HEK293 (cell line): Measurements from ENCODE around the gene KCNJ15.
A peak's percentile ranks its signal among the peaks of the same experiment; 100 is the strongest.

Experiments used
- FEZF1 ChIP-seq: fragments of 450-650 bp; formaldehyde crosslinking; IDR thresholded peaks from 2 replicates; pipeline ENCODE4 v1.5.1; 2016; ENCODE audit warnings: missing biosample characterization, missing genetic modification characterization
- GLIS1 ChIP-seq: fragments of 450-650 bp; formaldehyde crosslinking; IDR thresholded peaks from 2 replicates; pipeline ENCODE4 v1.5.1; 2016; ENCODE audit warnings: missing biosample characterization, missing genetic modification characterization
- HOXA7 ChIP-seq: sonication (generic); formaldehyde crosslinking; IDR thresholded peaks from 2 replicates; pipeline ENCODE4 v1.8.1; 2022; ENCODE audit warnings: missing genetic modification reagents, borderline replicate concordance
- MZF1 ChIP-seq: fragments of 450-650 bp; formaldehyde crosslinking; IDR thresholded peaks from 2 replicates; pipeline ENCODE4 v1.5.1; 2017; ENCODE audit warnings: missing biosample characterization, missing genetic modification characterization, borderline replicate concordance
- SCRT1 ChIP-seq: fragments of 450-650 bp; formaldehyde crosslinking; IDR thresholded peaks from 2 replicates; pipeline ENCODE4 v1.5.1; 2016; ENCODE audit warnings: missing biosample characterization, missing genetic modification characterization, borderline replicate concordance
- WT1 ChIP-seq: fragments of 450-650 bp; formaldehyde crosslinking; IDR thresholded peaks from 2 replicates; pipeline ENCODE4 v1.5.1; 2016; ENCODE audit warnings: missing biosample characterization, missing genetic modification characterization
- ZBTB21 ChIP-seq: fragments of 450-650 bp; formaldehyde crosslinking; IDR thresholded peaks from 2 replicates; pipeline ENCODE4 v1.5.1; 2017; ENCODE audit warnings: missing biosample characterization, missing genetic modification characterization
- ZBTB7A ChIP-seq: fragments of 450-650 bp; formaldehyde crosslinking; IDR thresholded peaks from 2 replicates; pipeline ENCODE4 v1.5.1; 2016; ENCODE audit warnings: low read depth, missing biosample characterization, missing genetic modification characterization
- ZFP69B ChIP-seq: fragments of 450-650 bp; formaldehyde crosslinking; IDR thresholded peaks from 2 replicates; pipeline ENCODE4 v1.5.1; 2016; ENCODE audit warnings: missing biosample characterization, missing genetic modification characterization
- ZIC2 ChIP-seq: fragments of 450-650 bp; formaldehyde crosslinking; IDR thresholded peaks from 2 replicates; pipeline ENCODE4 v1.5.1; 2016; ENCODE audit warnings: missing biosample characterization, missing genetic modification characterization
- ZNF155 ChIP-seq: fragments of 450-650 bp; formaldehyde crosslinking; IDR thresholded peaks from 2 replicates; pipeline ENCODE4 v1.5.1; 2016; ENCODE audit warnings: missing biosample characterization, missing genetic modification characterization
- ZNF266 ChIP-seq: fragments of 450-650 bp; formaldehyde crosslinking; IDR thresholded peaks from 2 replicates; pipeline ENCODE4 v1.5.1; 2016; ENCODE audit warnings: missing biosample characterization, missing genetic modification characterization, low read depth
- ZNF416 ChIP-seq: fragments of 450-650 bp; formaldehyde crosslinking; IDR thresholded peaks from 2 replicates; pipeline ENCODE4 v1.5.1; 2016; ENCODE audit warnings: missing biosample characterization, missing genetic modification characterization
- ZNF426 ChIP-seq: fragments of 450-650 bp; formaldehyde crosslinking; IDR thresholded peaks from 2 replicates; pipeline ENCODE4 v1.5.1; 2017; ENCODE audit warnings: missing biosample characterization, missing genetic modification characterization, mild to moderate bottlenecking, inconsistent platforms, moderate library complexity
- ZNF530 ChIP-seq: fragments of 450-650 bp; formaldehyde crosslinking; IDR thresholded peaks from 2 replicates; pipeline ENCODE4 v1.5.1; 2016; ENCODE audit warnings: low read depth, missing biosample characterization, missing genetic modification characterization
- ZNF560 ChIP-seq: fragments of 450-650 bp; formaldehyde crosslinking; IDR thresholded peaks from 2 replicates; pipeline ENCODE4 v1.5.1; 2017; ENCODE audit warnings: missing biosample characterization, missing genetic modification characterization, borderline replicate concordance
- ZNF561 ChIP-seq: fragments of 450-650 bp; IDR thresholded peaks from 2 replicates; pipeline ENCODE4 v1.5.1; 2018; ENCODE audit warnings: missing biosample characterization, missing genetic modification characterization, borderline replicate concordance
- ZNF660 ChIP-seq: fragments of 450-650 bp; IDR thresholded peaks from 2 replicates; pipeline ENCODE4 v1.5.1; 2018; ENCODE audit warnings: missing biosample characterization, mild to moderate bottlenecking, missing genetic modification characterization
- ZNF837 ChIP-seq: fragments of 450-650 bp; formaldehyde crosslinking; IDR thresholded peaks from 2 replicates; pipeline ENCODE4 v1.5.1; 2016; ENCODE audit warnings: missing biosample characterization, missing genetic modification characterization
- TF ChIP-seq, protein P1 (sequence below): fragments of 450-650 bp; formaldehyde crosslinking; conservative IDR thresholded peaks from 2 replicates; pipeline ENCODE4 v1.5.1; 2016; ENCODE audit warnings: low read depth, missing biosample characterization, missing genetic modification characterization
- TF ChIP-seq, protein P2 (sequence below): fragments of 450-650 bp; formaldehyde crosslinking; IDR thresholded peaks from 2 replicates; pipeline ENCODE4 v1.5.1; 2016; ENCODE audit warnings: missing biosample characterization, missing genetic modification characterization
- TF ChIP-seq, protein P3 (sequence below): fragments of 450-650 bp; formaldehyde crosslinking; IDR thresholded peaks from 2 replicates; pipeline ENCODE4 v1.5.1; 2017; ENCODE audit warnings: missing biosample characterization, missing genetic modification characterization
- TF ChIP-seq, protein P4 (sequence below): fragments of 450-650 bp; formaldehyde crosslinking; IDR thresholded peaks from 2 replicates; pipeline ENCODE4 v1.5.1; 2016; ENCODE audit warnings: missing biosample characterization, missing genetic modification characterization
- TF ChIP-seq, protein P5 (sequence below): fragments of 450-650 bp; formaldehyde crosslinking; IDR thresholded peaks from 2 replicates; pipeline ENCODE4 v1.5.1; 2017; ENCODE audit warnings: missing biosample characterization, missing genetic modification characterization

The KCNJ15 gene

DNA sequence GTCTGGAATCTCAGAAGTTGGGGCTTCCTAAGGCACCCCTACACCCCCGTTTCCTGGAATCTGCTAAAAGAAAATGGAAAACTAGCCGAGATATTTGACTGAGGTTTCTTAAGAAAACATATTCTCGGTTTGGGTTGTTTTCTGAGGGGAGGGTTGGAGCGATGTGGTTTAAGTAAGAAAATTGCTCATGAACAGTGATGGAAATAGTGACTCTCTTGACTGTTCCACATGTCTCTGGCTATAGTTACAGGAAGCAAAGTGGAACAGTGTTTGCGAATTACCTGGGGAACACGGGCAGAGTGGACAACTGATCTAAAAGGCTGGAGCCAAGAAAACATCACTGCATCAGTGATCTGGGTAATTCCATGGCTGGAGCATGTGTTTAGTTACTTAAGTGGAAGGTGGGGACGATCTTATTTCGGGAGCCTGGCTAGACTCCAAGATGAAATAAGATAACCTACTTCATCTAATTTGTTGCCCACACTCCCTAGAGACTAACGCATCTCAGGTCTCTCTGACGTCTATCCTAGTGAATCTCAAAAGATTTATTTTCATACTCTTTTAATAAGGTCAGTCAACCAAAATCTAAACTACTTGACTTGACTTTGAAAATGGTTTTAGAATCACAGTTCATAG is 92.4 kb downstream of the KCNJ15 start (continued):
- TF ChIP-seq, protein P1, sequence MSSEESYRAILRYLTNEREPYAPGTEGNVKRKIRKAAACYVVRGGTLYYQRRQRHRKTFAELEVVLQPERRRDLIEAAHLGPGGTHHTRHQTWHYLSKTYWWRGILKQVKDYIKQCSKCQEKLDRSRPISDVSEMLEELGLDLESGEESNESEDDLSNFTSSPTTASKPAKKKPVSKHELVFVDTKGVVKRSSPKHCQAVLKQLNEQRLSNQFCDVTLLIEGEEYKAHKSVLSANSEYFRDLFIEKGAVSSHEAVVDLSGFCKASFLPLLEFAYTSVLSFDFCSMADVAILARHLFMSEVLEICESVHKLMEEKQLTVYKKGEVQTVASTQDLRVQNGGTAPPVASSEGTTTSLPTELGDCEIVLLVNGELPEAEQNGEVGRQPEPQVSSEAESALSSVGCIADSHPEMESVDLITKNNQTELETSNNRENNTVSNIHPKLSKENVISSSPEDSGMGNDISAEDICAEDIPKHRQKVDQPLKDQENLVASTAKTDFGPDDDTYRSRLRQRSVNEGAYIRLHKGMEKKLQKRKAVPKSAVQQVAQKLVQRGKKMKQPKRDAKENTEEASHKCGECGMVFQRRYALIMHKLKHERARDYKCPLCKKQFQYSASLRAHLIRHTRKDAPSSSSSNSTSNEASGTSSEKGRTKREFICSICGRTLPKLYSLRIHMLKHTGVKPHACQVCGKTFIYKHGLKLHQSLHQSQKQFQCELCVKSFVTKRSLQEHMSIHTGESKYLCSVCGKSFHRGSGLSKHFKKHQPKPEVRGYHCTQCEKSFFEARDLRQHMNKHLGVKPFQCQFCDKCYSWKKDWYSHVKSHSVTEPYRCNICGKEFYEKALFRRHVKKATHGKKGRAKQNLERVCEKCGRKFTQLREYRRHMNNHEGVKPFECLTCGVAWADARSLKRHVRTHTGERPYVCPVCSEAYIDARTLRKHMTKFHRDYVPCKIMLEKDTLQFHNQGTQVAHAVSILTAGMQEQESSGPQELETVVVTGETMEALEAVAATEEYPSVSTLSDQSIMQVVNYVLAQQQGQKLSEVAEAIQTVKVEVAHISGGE, result no peak
- TF ChIP-seq ZFP69B (tag by site-specific recombination) (no peak), MZF1 (tag by site-specific recombination) (peak; percentile 80), WT1 (peak; percentile 99), ZNF561 (no peak), ZNF837 (tag by site-specific recombination) (no peak), ZNF266 (tag by site-specific recombination) (no peak), ZBTB21 (peak; percentile 52), ZNF660 (tag by site-specific recombination) (no peak), ZNF155 (tag by site-specific recombination) (no peak), ZIC2 (tag by site-specific recombination) (no peak), ZBTB7A (tag by site-specific recombination) (no peak), GLIS1 (tag by site-specific recombination) (peak; percentile 51; the same call in 1 of the 2 replicates), FEZF1 (tag by site-specific recombination) (no peak), ZNF530 (tag by site-specific recombination) (no peak), ZNF560 (tag by site-specific recombination) (no peak), SCRT1 (no peak), ZNF416 (tag by site-specific recombination) (no peak), HOXA7 (CRISPR knock-in tag) (no peak), ZNF426 (tag by site-specific recombination) (no peak)
- TF ChIP-seq, protein P2, sequence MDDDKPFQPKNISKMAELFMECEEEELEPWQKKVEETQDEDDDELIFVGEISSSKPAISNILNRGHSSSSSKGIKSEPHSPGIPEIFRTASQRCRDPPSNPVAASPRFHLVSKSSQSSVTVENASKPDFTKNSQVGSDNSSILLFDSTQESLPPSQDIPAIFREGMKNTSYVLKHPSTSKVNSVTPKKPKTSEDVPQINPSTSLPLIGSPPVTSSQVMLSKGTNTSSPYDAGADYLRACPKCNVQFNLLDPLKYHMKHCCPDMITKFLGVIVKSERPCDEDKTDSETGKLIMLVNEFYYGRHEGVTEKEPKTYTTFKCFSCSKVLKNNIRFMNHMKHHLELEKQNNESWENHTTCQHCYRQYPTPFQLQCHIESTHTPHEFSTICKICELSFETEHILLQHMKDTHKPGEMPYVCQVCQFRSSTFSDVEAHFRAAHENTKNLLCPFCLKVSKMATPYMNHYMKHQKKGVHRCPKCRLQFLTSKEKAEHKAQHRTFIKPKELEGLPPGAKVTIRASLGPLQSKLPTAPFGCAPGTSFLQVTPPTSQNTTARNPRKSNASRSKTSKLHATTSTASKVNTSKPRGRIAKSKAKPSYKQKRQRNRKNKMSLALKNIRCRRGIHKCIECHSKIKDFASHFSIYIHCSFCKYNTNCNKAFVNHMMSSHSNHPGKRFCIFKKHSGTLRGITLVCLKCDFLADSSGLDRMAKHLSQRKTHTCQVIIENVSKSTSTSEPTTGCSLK (tag by site-specific recombination), result no peak
- TF ChIP-seq, protein P3, sequence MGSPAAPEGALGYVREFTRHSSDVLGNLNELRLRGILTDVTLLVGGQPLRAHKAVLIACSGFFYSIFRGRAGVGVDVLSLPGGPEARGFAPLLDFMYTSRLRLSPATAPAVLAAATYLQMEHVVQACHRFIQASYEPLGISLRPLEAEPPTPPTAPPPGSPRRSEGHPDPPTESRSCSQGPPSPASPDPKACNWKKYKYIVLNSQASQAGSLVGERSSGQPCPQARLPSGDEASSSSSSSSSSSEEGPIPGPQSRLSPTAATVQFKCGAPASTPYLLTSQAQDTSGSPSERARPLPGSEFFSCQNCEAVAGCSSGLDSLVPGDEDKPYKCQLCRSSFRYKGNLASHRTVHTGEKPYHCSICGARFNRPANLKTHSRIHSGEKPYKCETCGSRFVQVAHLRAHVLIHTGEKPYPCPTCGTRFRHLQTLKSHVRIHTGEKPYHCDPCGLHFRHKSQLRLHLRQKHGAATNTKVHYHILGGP (tag by site-specific recombination), result no peak
- TF ChIP-seq, protein P4, sequence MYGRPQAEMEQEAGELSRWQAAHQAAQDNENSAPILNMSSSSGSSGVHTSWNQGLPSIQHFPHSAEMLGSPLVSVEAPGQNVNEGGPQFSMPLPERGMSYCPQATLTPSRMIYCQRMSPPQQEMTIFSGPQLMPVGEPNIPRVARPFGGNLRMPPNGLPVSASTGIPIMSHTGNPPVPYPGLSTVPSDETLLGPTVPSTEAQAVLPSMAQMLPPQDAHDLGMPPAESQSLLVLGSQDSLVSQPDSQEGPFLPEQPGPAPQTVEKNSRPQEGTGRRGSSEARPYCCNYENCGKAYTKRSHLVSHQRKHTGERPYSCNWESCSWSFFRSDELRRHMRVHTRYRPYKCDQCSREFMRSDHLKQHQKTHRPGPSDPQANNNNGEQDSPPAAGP (tag by site-specific recombination), result peak; percentile 84
- TF ChIP-seq, protein P5, sequence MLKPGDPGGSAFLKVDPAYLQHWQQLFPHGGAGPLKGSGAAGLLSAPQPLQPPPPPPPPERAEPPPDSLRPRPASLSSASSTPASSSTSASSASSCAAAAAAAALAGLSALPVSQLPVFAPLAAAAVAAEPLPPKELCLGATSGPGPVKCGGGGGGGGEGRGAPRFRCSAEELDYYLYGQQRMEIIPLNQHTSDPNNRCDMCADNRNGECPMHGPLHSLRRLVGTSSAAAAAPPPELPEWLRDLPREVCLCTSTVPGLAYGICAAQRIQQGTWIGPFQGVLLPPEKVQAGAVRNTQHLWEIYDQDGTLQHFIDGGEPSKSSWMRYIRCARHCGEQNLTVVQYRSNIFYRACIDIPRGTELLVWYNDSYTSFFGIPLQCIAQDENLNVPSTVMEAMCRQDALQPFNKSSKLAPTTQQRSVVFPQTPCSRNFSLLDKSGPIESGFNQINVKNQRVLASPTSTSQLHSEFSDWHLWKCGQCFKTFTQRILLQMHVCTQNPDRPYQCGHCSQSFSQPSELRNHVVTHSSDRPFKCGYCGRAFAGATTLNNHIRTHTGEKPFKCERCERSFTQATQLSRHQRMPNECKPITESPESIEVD (tag by site-specific recombination), result no peak
